NCI-H1092 (cell line): Measurements from ENCODE around the gene TICRR.

ENCODE experiments used
- DNase-seq: peaks from one replicate; lab custom pipeline; 2025; lab: John Stamatoyannopoulos, UW

The TICRR gene

GRCh38 chr15:89677381-89677780 is 102.1 kb downstream of the TICRR start:
- DNase-seq, result no peak
